ENCODE measurements around the gene CELF5.

DNA sequence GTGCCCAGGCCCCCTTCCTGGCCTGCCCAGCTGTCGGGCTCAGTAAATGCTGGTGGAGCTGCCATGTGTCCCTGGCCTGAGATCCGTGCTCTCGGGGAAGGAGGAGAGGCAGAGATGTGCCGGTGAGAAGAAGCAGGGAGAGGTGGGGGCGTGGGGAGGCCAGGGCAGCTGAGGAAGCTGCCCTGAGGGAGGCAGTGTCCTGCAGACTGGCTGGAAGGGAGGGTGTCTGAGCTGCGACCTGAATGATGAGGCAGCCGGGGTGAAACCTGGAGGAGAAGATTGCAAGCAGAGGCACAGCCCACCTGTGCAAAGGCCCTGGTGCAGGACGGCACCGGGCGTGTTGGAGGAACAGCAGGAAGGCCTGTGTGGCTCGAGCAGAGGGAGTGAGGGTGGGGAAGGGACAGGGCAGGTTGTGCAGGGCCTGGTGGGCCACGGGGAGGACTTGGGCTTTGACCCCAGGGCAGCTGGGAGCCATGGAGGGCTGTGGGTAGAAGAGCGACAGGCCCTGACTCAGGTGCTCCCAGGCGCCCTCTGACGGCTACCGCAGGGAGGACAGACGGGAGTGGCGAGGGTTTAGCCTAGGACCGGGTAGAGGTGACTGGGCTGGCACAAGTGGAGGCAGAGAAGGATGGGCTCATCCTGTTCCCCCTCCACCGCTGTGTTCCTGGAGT is 14.0 kb upstream of the CELF5 start:
- TF ChIP-seq POLR2A (IDR thresholded peaks at IDR 0.05) = no peak
- TF ChIP-seq, protein P1, sequence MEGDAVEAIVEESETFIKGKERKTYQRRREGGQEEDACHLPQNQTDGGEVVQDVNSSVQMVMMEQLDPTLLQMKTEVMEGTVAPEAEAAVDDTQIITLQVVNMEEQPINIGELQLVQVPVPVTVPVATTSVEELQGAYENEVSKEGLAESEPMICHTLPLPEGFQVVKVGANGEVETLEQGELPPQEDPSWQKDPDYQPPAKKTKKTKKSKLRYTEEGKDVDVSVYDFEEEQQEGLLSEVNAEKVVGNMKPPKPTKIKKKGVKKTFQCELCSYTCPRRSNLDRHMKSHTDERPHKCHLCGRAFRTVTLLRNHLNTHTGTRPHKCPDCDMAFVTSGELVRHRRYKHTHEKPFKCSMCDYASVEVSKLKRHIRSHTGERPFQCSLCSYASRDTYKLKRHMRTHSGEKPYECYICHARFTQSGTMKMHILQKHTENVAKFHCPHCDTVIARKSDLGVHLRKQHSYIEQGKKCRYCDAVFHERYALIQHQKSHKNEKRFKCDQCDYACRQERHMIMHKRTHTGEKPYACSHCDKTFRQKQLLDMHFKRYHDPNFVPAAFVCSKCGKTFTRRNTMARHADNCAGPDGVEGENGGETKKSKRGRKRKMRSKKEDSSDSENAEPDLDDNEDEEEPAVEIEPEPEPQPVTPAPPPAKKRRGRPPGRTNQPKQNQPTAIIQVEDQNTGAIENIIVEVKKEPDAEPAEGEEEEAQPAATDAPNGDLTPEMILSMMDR (IDR thresholded peaks at IDR 0.05) = peak in 3 of 4 experiments; percentile 20 to 47 (median 23)
- TF ChIP-seq POLR2AphosphoS5 (IDR thresholded peaks at IDR 0.05) = no peak
- no peak for TF ChIP-seq EP300 (IDR thresholded peaks at IDR 0.05)

Data from sigmoid colon (tissue), 4 donors.